HFFc6 (cell line): Measurements from ENCODE around the gene TRIM33. TPM values are rescaled to one million over a fixed set of nuclear protein-coding genes. Genes with fewer than 3 reads are reported as not detected.

ENCODE experiments used
- DNase-seq: peaks from one replicate; pipeline ENCODE4 v3.0.0-alpha.2; 2018
- H3K27ac Mint-ChIP-seq: 2 replicates; pipeline ENCODE4 v1.8.0; 2020; ENCODE audit warnings: mild to moderate bottlenecking, mixed read lengths
- H3K27me3 Mint-ChIP-seq: 2 replicates; pipeline ENCODE4 v1.8.0; 2021; ENCODE audit warnings: mild to moderate bottlenecking, moderate library complexity, mixed read lengths; ENCODE audit not compliant: insufficient read depth
- H3K36me3 Mint-ChIP-seq: 2 replicates; pipeline ENCODE4 v1.8.0; 2021; ENCODE audit warnings: low read depth, mixed read lengths
- H3K4me1 Mint-ChIP-seq: 2 replicates; pipeline ENCODE4 v1.8.0; 2020; ENCODE audit warnings: low read depth, mixed read lengths
- H3K4me3 Mint-ChIP-seq: 2 replicates; pipeline ENCODE4 v1.8.0; 2020; ENCODE audit warnings: mild to moderate bottlenecking, moderate library complexity, mixed read lengths
- H3K9me3 Mint-ChIP-seq: 2 replicates; pipeline ENCODE4 v1.8.0; 2020; ENCODE audit warnings: mild to moderate bottlenecking, mixed read lengths
- CTCF ChIP-seq: fragments of 200-600 bp; sonication (generic); IDR thresholded peaks from 2 replicates; pipeline ENCODE4 v1.5.0; 2021; ENCODE audit warnings: antibody characterized with exemption, mild to moderate bottlenecking
- total RNA-seq, 6 experiments: library from RNA; stranded (reverse); fragmentation: NEBNext Ultra II Directional; extraction: Animal tissue kit (Norgen Biotek cat#: 25700); gene quantifications; 2 replicates in 1 of 6; 3 replicates in 5 of 6; pipeline ENCODE4 v1.2.3, GENCODE V29; 2021

The TRIM33 gene
- total RNA-seq, 6 experiments from 2014 or later: 17.6 to 20.5 (median 19.3) TPM

- no peak overlapping the region for H3K27ac Mint-ChIP-seq
- peaks cover 13% of the 10 kb centered on the region; the same call in 1 of the 2 replicates for H3K4me1 Mint-ChIP-seq
- H3K36me3 Mint-ChIP-seq: no peaks in the 10 kb centered on the region
- no peak for DNase-seq
- H3K4me3 Mint-ChIP-seq: no peak overlapping the region
- TF ChIP-seq CTCF: no peak
- H3K9me3 Mint-ChIP-seq: no peaks in the 10 kb centered on the region
- peaks cover 7% of the 10 kb centered on the region for H3K27me3 Mint-ChIP-seq
Measured at GRCh38 chr1:114524944-114525343, 13.9 kb upstream of the TRIM33 start.

- peaks cover 7% of the 10 kb centered on the region for H3K27me3 Mint-ChIP-seq
- H3K9me3 Mint-ChIP-seq: no peaks in the 10 kb centered on the region
- H3K4me3 Mint-ChIP-seq: no peak overlapping the region
- DNase-seq: no peak
- no peaks in the 10 kb centered on the region for H3K36me3 Mint-ChIP-seq
- H3K4me1 Mint-ChIP-seq: peaks cover 10% of the 10 kb centered on the region; the same call in 1 of the 2 replicates
- TF ChIP-seq CTCF: no peak
- no peak overlapping the region for H3K27ac Mint-ChIP-seq
Measured at GRCh38 chr1:114522264-114522575, 11.2 kb upstream of the TRIM33 start.

DNA sequence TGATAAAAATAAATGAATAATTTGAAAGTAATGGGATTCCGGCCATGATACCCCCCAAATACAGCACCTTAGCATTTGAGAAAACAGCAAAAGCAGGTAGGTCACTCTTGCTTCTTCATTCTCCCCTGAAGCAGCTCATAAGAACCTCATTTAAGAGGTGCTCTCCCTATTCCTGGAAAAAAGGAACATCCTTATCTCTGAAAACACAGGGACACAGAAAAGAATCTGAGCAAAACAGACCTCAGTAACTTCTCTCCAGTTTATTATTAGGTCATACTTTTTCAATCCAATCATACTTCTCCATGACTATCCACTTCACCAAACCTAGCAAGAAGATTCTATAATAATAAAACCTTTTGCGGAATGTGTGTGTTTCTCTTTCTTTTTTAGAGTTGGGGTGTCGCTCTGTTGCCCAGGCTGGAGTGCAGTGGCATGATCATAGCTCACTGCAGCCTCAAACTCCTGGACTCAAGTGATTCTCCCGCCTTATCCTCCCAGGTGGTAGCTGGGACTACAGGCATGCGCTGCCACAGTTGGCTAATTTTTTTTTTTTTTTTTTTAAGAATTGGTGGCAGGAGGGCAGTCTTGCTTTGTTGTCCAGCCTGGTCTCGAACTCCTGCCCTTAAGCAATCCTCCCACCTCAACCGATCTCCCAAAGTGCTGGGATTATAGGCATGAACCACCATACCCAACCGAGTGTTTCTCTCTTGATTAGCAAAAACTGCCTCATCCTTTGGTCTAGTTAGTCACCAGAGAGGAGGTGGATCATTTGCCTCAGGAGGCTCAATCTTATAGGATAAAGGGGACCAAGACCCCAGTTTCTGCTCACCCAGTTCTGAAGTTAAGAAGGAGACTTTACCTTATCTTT is 10.6 kb upstream of the TRIM33 start:
- peaks cover 7% of the 10 kb centered on the region for H3K27me3 Mint-ChIP-seq
- peaks cover 10% of the 10 kb centered on the region; the same call in 1 of the 2 replicates for H3K4me1 Mint-ChIP-seq
- no peaks in the 10 kb centered on the region for H3K9me3 Mint-ChIP-seq
- DNase-seq: no peak
- no peaks in the 10 kb centered on the region for H3K36me3 Mint-ChIP-seq
- H3K27ac Mint-ChIP-seq: no peak overlapping the region
- no peak overlapping the region for H3K4me3 Mint-ChIP-seq
- TF ChIP-seq CTCF: no peak

- Mint-ChIP-seq H3K27ac (no peak overlapping the region), H3K4me3 (no peak overlapping the region), H3K9me3 (no peaks in the 10 kb centered on the region), H3K4me1 (peaks cover 13% of the 10 kb centered on the region; the same call in 1 of the 2 replicates), H3K27me3 (peaks cover 8% of the 10 kb centered on the region), H3K36me3 (no peaks in the 10 kb centered on the region)
- TF ChIP-seq CTCF: no peak
- peak; percentile 24 for DNase-seq
Measured at GRCh38 chr1:114517348-114517747, 6.3 kb upstream of the TRIM33 start.

GRCh38 chr1:114512595-114513280 is 1.7 kb upstream of the TRIM33 start:
- peaks cover 3% of the 10 kb centered on the region for H3K27me3 Mint-ChIP-seq
- DNase-seq: no peak
- no peaks in the 10 kb centered on the region; the same call in 1 of the 2 replicates for H3K36me3 Mint-ChIP-seq
- H3K4me1 Mint-ChIP-seq: peaks cover 38% of the 10 kb centered on the region
- no peaks in the 10 kb centered on the region for H3K9me3 Mint-ChIP-seq
- no peak overlapping the region for H3K27ac Mint-ChIP-seq
- TF ChIP-seq CTCF: no peak
- H3K4me3 Mint-ChIP-seq: peak overlapping the region; percentile 98
